HCT116 (cell line): Measurements from ENCODE around the gene ZCWPW1. TPM values are rescaled to one million over a fixed set of nuclear protein-coding genes. Genes with fewer than 3 reads are reported as not detected.
A peak's percentile ranks its signal among the peaks of the same experiment; 100 is the strongest.
"Not testable (repeated sequence)": the region's sequence is repeated elsewhere in the genome, so short reads cannot be mapped to it uniquely, and the experiment has no call there.

Experiments used
- ATAC-seq: fragments of 200-7000 bp; cut with Tn5 transposase; 2 replicates; pipeline ENCODE4 v1.9.1; 2020; ENCODE audit warnings: mild to moderate bottlenecking, moderate library complexity
- BruUV-seq: library from RNA; stranded (reverse); fragments of 400-500 nt; replicated peaks from 2 replicates; lab custom pipeline; 2021; lab: Mats Ljungman, UMichigan
- CTCF ChIA-PET: fragments of 300-600 bp; sonication (Branson Sonifier 250); formaldehyde crosslinking; loops from one replicate; lab custom pipeline; 2021; ENCODE audit warnings: antibody characterized with exemption; lab: Charles Lee
- POLR2A ChIA-PET: fragments of 300-600, 350-600 bp; sonication (Branson Sonifier 250); formaldehyde crosslinking; loops from one replicate; lab custom pipeline; 2021; ENCODE audit warnings: antibody characterized with exemption; lab: Charles Lee
- RAD21 ChIA-PET, 2 experiments: fragments of 300-600 bp; sonication (Branson Sonifier 250); formaldehyde crosslinking; loops; one replicate each; lab custom pipeline; 2023; ENCODE audit warnings: low total read pairs in 2 of 2; ENCODE audit not compliant: uncharacterized antibody in 2 of 2, unreplicated experiment in 2 of 2, low non-redundant PET in 1 of 2; lab: Charles Lee
- DNase-seq: peaks from one replicate; pipeline ENCODE4 v3.0.0-alpha.2; 2010; ENCODE audit warnings: low read depth, low spot score
- H2AFZ ChIP-seq: fragments of 200-600 bp; shearing (Covaris generic), sonication (generic); 2 replicates; pipeline ENCODE4 v1.6.1; 2017; ENCODE audit warnings: low read depth, mixed run types, mixed read lengths, antibody characterized with exemption, low read length; ENCODE audit not compliant: poor library complexity, severe bottlenecking
- H3K27ac ChIP-seq: 2 replicates; pipeline ENCODE4 v1.5.1; 2012; ENCODE audit warnings: low read depth, low read length
- H3K27me3 ChIP-seq: fragments of 200-600 bp; sonication (generic); 2 replicates; pipeline ENCODE4 v1.6.1; 2016; ENCODE audit warnings: mixed run types, low read length, mixed read lengths; ENCODE audit not compliant: insufficient read depth
- H3K36me3 ChIP-seq, 2 experiments: fragments of 200-500 bp in 1 of 2; fragments of 200-600 bp in 1 of 2; sonication (Bioruptor generic) in 1 of 2; sonication (generic) in 1 of 2; 2 replicates each; pipeline versions ENCODE4 v1.5.1 to v1.6.1; 2014 to 2016; ENCODE audit warnings: low read length in 2 of 2, inconsistent platforms in 1 of 2, mixed read lengths in 1 of 2, mixed run types in 1 of 2; ENCODE audit not compliant: insufficient read depth in 2 of 2, control insufficient read depth in 1 of 2
- H3K4me1 ChIP-seq, 2 experiments: fragments of 200-600 bp in 1 of 2; sonication (generic) in 1 of 2; 2 replicates each; pipeline versions ENCODE4 v1.5.1 to v1.6.1; 2012 to 2017; ENCODE audit warnings: low read length in 2 of 2, inconsistent platforms in 1 of 2, mild to moderate bottlenecking in 1 of 2, mixed read lengths in 1 of 2, mixed run types in 1 of 2, moderate library complexity in 1 of 2; ENCODE audit not compliant: insufficient read depth in 2 of 2, control insufficient read depth in 1 of 2
- H3K4me2 ChIP-seq: fragments of 200-600 bp; sonication (generic); 2 replicates; pipeline ENCODE4 v1.6.1; 2017; ENCODE audit warnings: mixed run types, low read length, mixed read lengths
- H3K4me3 ChIP-seq, 2 experiments: fragments of 200-600 bp in 1 of 2; sonication (generic) in 1 of 2; replicated peaks in 1 of 2; 2 replicates each; pipeline ENCODE4 v1.5.1; 2011 to 2016; ENCODE audit warnings: low read length in 2 of 2, control low read depth in 1 of 2, low read depth in 1 of 2, mild to moderate bottlenecking in 1 of 2, mixed read lengths in 1 of 2, mixed run types in 1 of 2
- H3K79me2 ChIP-seq: fragments of 200-600 bp; sonication (generic); 2 replicates; pipeline ENCODE4 v1.6.1; 2017; ENCODE audit warnings: mild to moderate bottlenecking, mixed run types, low read length, moderate library complexity, mixed read lengths; ENCODE audit not compliant: insufficient read depth
- H3K9ac ChIP-seq: fragments of 200-600 bp; sonication (generic); 2 replicates; pipeline ENCODE4 v1.6.1; 2016; ENCODE audit warnings: low read length, mixed read lengths
- H3K9me2 ChIP-seq: fragments of 200-600 bp; sonication (generic), shearing (Covaris generic); 2 replicates; pipeline ENCODE4 v1.6.1; 2017; ENCODE audit warnings: mixed run types, mild to moderate bottlenecking, moderate library complexity; ENCODE audit not compliant: insufficient read depth
- H3K9me3 ChIP-seq, 2 experiments: fragments of 200-500 bp in 1 of 2; fragments of 200-600 bp in 1 of 2; sonication (Bioruptor generic) in 1 of 2; sonication (generic) in 1 of 2; 2 replicates each; pipeline ENCODE4 v1.6.1; 2014 to 2017; ENCODE audit warnings: low read length in 2 of 2, mixed read lengths in 2 of 2, inconsistent platforms in 1 of 2, low read depth in 1 of 2, mild to moderate bottlenecking in 1 of 2, mixed run types in 1 of 2, moderate library complexity in 1 of 2; ENCODE audit not compliant: control insufficient read depth in 1 of 2, insufficient read depth in 1 of 2
- H4K20me1 ChIP-seq: fragments of 200-600 bp; sonication (generic), shearing (Covaris generic); 2 replicates; pipeline ENCODE4 v1.6.1; 2017; ENCODE audit warnings: mixed run types, mild to moderate bottlenecking, moderate library complexity; ENCODE audit not compliant: insufficient read depth
- CBX3 ChIP-seq: IDR thresholded peaks from 2 replicates; pipeline ENCODE4 v1.6.1; 2012; ENCODE audit warnings: low read depth
- EZH2phosphoT487 ChIP-seq: fragments of 200-600 bp; IDR thresholded peaks from 2 replicates; pipeline ENCODE4 v1.6.1; 2018; ENCODE audit warnings: antibody characterized with exemption, borderline replicate concordance
- POLR2AphosphoS5 ChIP-seq: IDR thresholded peaks from 2 replicates; pipeline ENCODE4 v1.6.1; 2011; ENCODE audit warnings: mild to moderate bottlenecking, low read depth, low read length, moderate library complexity
- SRF ChIP-seq: IDR thresholded peaks from 2 replicates; pipeline ENCODE4 v1.6.1; 2012; ENCODE audit warnings: low read depth
- ZFX ChIP-seq: fragments of 450-650 bp; IDR thresholded peaks from 2 replicates; pipeline ENCODE4 v1.6.1; 2017
- intact Hi-C: fragments of 100-400 bp; cut with micrococcal nuclease; formaldehyde crosslinking; loops from 2 replicates; pipeline ENCODE4 v1.10.0; 2022
- total RNA-seq: library from RNA; stranded (reverse); gene quantifications from one replicate; pipeline ENCODE4 v1.2.1, GENCODE V29; 2021; ENCODE audit not compliant: unreplicated experiment
- TF ChIP-seq, protein P1 (sequence below), 3 experiments: fragments of 200-600 bp in 1 of 3; sonication (generic) in 1 of 3; IDR thresholded peaks in 2 of 3; conservative IDR thresholded peaks in 1 of 3; 2 replicates each; pipeline ENCODE4 v1.5.1; 2012 to 2017; ENCODE audit warnings: low read depth in 2 of 3, low read length in 2 of 3, antibody characterized with exemption in 1 of 3, borderline replicate concordance in 1 of 3, control low read depth in 1 of 3, mild to moderate bottlenecking in 1 of 3, mixed read lengths in 1 of 3, mixed run types in 1 of 3, moderate library complexity in 1 of 3; ENCODE audit not compliant: insufficient read depth in 1 of 3
- TF ChIP-seq, protein P2 (sequence below): IDR thresholded peaks from 2 replicates; pipeline ENCODE4 v1.6.1; 2011; ENCODE audit warnings: mild to moderate bottlenecking, low read length, moderate library complexity; ENCODE audit not compliant: insufficient replicate concordance; ENCODE audit errors: extremely low read depth

The ZCWPW1 gene
- total RNA-seq, 1 experiment from 2014 or later, result 1.5 TPM

DNA sequence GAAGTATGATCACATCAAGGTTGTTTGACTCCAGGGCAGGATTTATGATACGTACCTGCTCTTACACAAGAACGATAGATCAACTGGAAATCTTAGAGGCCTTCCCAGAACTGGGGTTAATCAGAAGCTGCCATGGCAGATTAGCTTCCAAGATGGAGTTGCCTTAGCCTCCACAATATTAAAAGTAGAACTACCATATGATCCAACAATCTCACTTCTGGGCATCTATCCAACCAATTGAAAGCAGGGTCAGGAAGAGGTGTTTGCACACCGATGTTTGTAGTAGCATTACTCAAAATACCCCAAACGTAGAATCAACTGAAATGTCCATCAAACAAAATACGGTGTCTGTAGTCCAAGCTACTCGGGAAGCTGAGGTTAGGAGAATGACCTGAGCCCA lies 64.0 kb downstream of the ZCWPW1 start:
- H3K9me2 ChIP-seq, result no peaks in the 10 kb centered on the region
- TF ChIP-seq EZH2phosphoT487 (no peak), CBX3 (no peak), POLR2AphosphoS5 (0 out of 2 replicates have a peak, but pooled peaks have one; percentile 28), ZFX (no peak), SRF (no peak)
- TF ChIP-seq, protein P1, sequence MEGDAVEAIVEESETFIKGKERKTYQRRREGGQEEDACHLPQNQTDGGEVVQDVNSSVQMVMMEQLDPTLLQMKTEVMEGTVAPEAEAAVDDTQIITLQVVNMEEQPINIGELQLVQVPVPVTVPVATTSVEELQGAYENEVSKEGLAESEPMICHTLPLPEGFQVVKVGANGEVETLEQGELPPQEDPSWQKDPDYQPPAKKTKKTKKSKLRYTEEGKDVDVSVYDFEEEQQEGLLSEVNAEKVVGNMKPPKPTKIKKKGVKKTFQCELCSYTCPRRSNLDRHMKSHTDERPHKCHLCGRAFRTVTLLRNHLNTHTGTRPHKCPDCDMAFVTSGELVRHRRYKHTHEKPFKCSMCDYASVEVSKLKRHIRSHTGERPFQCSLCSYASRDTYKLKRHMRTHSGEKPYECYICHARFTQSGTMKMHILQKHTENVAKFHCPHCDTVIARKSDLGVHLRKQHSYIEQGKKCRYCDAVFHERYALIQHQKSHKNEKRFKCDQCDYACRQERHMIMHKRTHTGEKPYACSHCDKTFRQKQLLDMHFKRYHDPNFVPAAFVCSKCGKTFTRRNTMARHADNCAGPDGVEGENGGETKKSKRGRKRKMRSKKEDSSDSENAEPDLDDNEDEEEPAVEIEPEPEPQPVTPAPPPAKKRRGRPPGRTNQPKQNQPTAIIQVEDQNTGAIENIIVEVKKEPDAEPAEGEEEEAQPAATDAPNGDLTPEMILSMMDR (IDR thresholded peaks at IDR 0.05 in 2 of 3, conservative IDR thresholded peaks at IDR 0.05 in 1 of 3; ENCODE audit: borderline replicate concordance in 1 of 3, insufficient read depth in 1 of 3, low read depth in 2 of 3, low read length in 2 of 3), result no peak
- TF ChIP-seq, protein P2, sequence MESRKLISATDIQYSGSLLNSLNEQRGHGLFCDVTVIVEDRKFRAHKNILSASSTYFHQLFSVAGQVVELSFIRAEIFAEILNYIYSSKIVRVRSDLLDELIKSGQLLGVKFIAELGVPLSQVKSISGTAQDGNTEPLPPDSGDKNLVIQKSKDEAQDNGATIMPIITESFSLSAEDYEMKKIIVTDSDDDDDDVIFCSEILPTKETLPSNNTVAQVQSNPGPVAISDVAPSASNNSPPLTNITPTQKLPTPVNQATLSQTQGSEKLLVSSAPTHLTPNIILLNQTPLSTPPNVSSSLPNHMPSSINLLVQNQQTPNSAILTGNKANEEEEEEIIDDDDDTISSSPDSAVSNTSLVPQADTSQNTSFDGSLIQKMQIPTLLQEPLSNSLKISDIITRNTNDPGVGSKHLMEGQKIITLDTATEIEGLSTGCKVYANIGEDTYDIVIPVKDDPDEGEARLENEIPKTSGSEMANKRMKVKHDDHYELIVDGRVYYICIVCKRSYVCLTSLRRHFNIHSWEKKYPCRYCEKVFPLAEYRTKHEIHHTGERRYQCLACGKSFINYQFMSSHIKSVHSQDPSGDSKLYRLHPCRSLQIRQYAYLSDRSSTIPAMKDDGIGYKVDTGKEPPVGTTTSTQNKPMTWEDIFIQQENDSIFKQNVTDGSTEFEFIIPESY, result no peak
- TF ChIP-seq, all 23 proteins: peak for 1
- H3K79me2 ChIP-seq, result no peaks in the 10 kb centered on the region
- H3K4me3 ChIP-seq, result no peak overlapping the region
- H3K4me2 ChIP-seq, result no peak overlapping the region
- H3K27me3 ChIP-seq, result no peaks in the 10 kb centered on the region
- H3K27ac ChIP-seq, result no peak overlapping the region
- ChIA-PET POLR2A (no interaction called here), CTCF (no interaction called here), RAD21 (no interaction called here)
- no peaks in the 10 kb centered on the region for H4K20me1 ChIP-seq
- H3K9ac ChIP-seq, result no peak overlapping the region
- BruUV-seq, result no TSS peak
- DNase-seq (no peak), ATAC-seq (no peak)
- no peaks in the 10 kb centered on the region for H3K4me1 ChIP-seq
- no peaks in the 10 kb centered on the region for H3K9me3 ChIP-seq
- intact Hi-C loops, result no loop called here
- no peak overlapping the region for H2AFZ ChIP-seq
- peaks cover 17 to 26% of the 10 kb centered on the region in 2 experiments for H3K36me3 ChIP-seq

DNA sequence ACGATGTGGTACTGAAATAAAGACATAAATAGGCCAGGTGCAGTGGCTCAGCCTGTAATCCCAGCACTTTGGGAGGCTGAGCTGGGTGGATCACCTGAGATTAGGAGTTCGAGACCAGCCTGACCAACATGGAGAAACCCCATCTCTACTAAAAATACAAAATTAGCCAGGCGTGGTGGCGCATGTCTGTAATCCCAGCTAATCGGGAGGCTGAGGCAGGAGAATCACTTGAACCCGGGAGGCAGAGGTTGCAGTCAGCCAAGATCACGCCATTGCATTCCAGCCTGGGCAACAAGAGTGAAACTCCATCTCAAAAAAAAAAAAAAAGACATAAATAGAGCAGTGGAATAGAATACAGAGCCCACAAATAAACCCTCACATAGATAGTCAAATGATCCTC lies 64.7 kb downstream of the ZCWPW1 start:
- H3K27ac ChIP-seq, H2AFZ ChIP-seq, RAD21 ChIA-PET, intact Hi-C loops, H3K4me2 ChIP-seq, POLR2A ChIA-PET, BruUV-seq, H3K9me3 ChIP-seq, H3K4me1 ChIP-seq, H4K20me1 ChIP-seq, H3K79me2 ChIP-seq, H3K27me3 ChIP-seq, H3K9me2 ChIP-seq, ATAC-seq, CTCF ChIA-PET, H3K4me3 ChIP-seq, DNase-seq, H3K9ac ChIP-seq: not testable (repeated sequence)
- peaks cover 23 to 33% of the 10 kb centered on the region in 2 experiments for H3K36me3 ChIP-seq
